GM12878 (cell line): ENCODE data around the gene LDLRAD4. TPM values are rescaled to one million over a fixed set of nuclear protein-coding genes. Genes with fewer than 3 reads are reported as not detected.

Source experiments
- ATAC-seq: fragments of 200-7000 bp; cut with Tn5 transposase; 3 replicates; pipeline ENCODE4 v1.9.1; 2020; ENCODE audit warnings: mild to moderate bottlenecking, moderate library complexity
- BruUV-seq: library from RNA; stranded (reverse); fragments of 400-500 nt; replicated peaks from 2 replicates; lab custom pipeline; 2021; lab: Mats Ljungman, UMichigan
- CTCF ChIA-PET: fragments of 300-600 bp; sonication (Branson Sonifier 250); formaldehyde crosslinking; extraction: SDS; loops from one replicate; lab custom pipeline; 2021; ENCODE audit warnings: inconsistent platforms; lab: Yijun Ruan, JAX
- POLR2A ChIA-PET: fragments of 350-600 bp; formaldehyde crosslinking; extraction: SDS; loops from one replicate; lab custom pipeline; 2021; ENCODE audit warnings: inconsistent platforms; lab: Charles Lee
- RAD21 ChIA-PET: fragments of 300-600 bp; sonication (Branson Sonifier 250); formaldehyde crosslinking; loops from one replicate; lab custom pipeline; 2023; ENCODE audit warnings: antibody characterized with exemption; ENCODE audit not compliant: unreplicated experiment; lab: Charles Lee
- SMC1A ChIA-PET: fragments of 300-600 bp; sonication (Branson Sonifier 250); formaldehyde crosslinking; loops from one replicate; lab custom pipeline; 2023; ENCODE audit not compliant: unreplicated experiment, uncharacterized antibody; lab: Charles Lee
- DNase-seq: peaks from one replicate; pipeline ENCODE4 v3.0.0-alpha.2; 2011; ENCODE audit warnings: low read depth, low spot score
- FAIRE-seq: peaks from 3 replicates; lab custom pipeline; 2011; peaks lifted over from hg19 to GRCh38; lab: Jason Lieb, UNC
- H2AFZ ChIP-seq: 2 replicates; pipeline ENCODE4 v1.6.0; 2011; ENCODE audit warnings: low read depth, low read length, control low read depth; ENCODE audit not compliant: control insufficient read depth
- H3K27ac ChIP-seq: 2 replicates; pipeline ENCODE4 v1.5.1; 2011; ENCODE audit warnings: control low read depth; ENCODE audit not compliant: control insufficient read depth, insufficient read depth
- H3K27me3 ChIP-seq, 2 experiments: replicated peaks in 1 of 2; 2 replicates each; pipeline versions ENCODE4 v1.6.0 to v1.6.1; 2011; ENCODE audit warnings: low read length in 1 of 2; ENCODE audit not compliant: control insufficient read depth in 2 of 2, insufficient read depth in 2 of 2
- H3K36me3 ChIP-seq, 2 experiments: 2 replicates each; pipeline ENCODE4 v1.5.1; 2011; ENCODE audit warnings: low read length in 1 of 2; ENCODE audit not compliant: control insufficient read depth in 2 of 2, insufficient read depth in 2 of 2
- H3K4me1 ChIP-seq: 2 replicates; pipeline ENCODE4 v1.6.1; 2011; ENCODE audit warnings: mild to moderate bottlenecking, low read length, moderate library complexity, mixed read lengths; ENCODE audit not compliant: control insufficient read depth, insufficient read depth
- H3K4me2 ChIP-seq: 2 replicates; pipeline ENCODE4 v1.6.0; 2011; ENCODE audit warnings: control low read depth; ENCODE audit not compliant: control insufficient read depth, insufficient read depth
- H3K4me3 ChIP-seq: fragments of 200-600 bp; sonication (generic); 2 replicates; pipeline ENCODE4 v1.5.1; 2016
- H3K79me2 ChIP-seq: 2 replicates; pipeline ENCODE4 v1.6.0; 2011; ENCODE audit warnings: low read length; ENCODE audit not compliant: control insufficient read depth, insufficient read depth
- H3K9ac ChIP-seq: 2 replicates; pipeline ENCODE4 v1.8.0; 2011; ENCODE audit warnings: low read length, control low read depth, mixed read lengths; ENCODE audit not compliant: control insufficient read depth, insufficient read depth
- H3K9me3 ChIP-seq: replicated peaks from 3 replicates; pipeline ENCODE4 v1.5.1; 2011; ENCODE audit warnings: mild to moderate bottlenecking, low read length; ENCODE audit not compliant: control insufficient read depth, insufficient read depth
- H4K20me1 ChIP-seq: 2 replicates; pipeline ENCODE4 v1.6.0; 2011; ENCODE audit not compliant: control insufficient read depth, insufficient read depth
- ETV6 ChIP-seq, 2 experiments: fragments of 450-650 bp in 1 of 2; IDR thresholded peaks in 1 of 2; conservative IDR thresholded peaks in 1 of 2; 2 replicates each; pipeline ENCODE4 v1.6.1; 2014; ENCODE audit warnings: antibody characterized with exemption in 1 of 2, borderline replicate concordance in 1 of 2, low read depth in 1 of 2, mild to moderate bottlenecking in 1 of 2, moderate library complexity in 1 of 2
- KDM1A ChIP-seq: fragments of 200-600 bp; sonication (generic); IDR thresholded peaks from 2 replicates; pipeline ENCODE4 v1.6.1; 2016; ENCODE audit warnings: borderline replicate concordance
- MYB ChIP-seq: fragments of 150-350 bp; IDR thresholded peaks from 2 replicates; pipeline ENCODE4 v1.6.1; 2014; ENCODE audit warnings: mild to moderate bottlenecking, low read depth, low read length, borderline replicate concordance
- NFYA ChIP-seq: IDR thresholded peaks from 2 replicates; pipeline ENCODE4 v1.6.1; 2011; ENCODE audit warnings: low read depth, mild to moderate bottlenecking, low read length, improper control_type of control experiment, borderline replicate concordance
- NKRF ChIP-seq: fragments of 450-650 bp; conservative IDR thresholded peaks from 2 replicates; pipeline ENCODE4 v1.6.1; 2017; ENCODE audit warnings: mild to moderate bottlenecking, moderate library complexity
- POU2F2 ChIP-seq: IDR thresholded peaks from 3 replicates; pipeline ENCODE4 v1.6.1; 2011; ENCODE audit warnings: low read depth, mild to moderate bottlenecking, low read length, borderline replicate concordance
- SREBF2 ChIP-seq: IDR thresholded peaks from 2 replicates; pipeline ENCODE4 v1.6.1; 2012; ENCODE audit warnings: mild to moderate bottlenecking, low read length
- WGBS: methylation state at CpG from one replicate; pipeline ENCODE4 v1.1.6; 2016; ENCODE audit warnings: low lambda C conversion rate; ENCODE audit not compliant: insufficient replicate concordance, insufficient coverage; ENCODE audit errors: missing lambda C conversion rate; 5-methylcytosine and 5-hydroxymethylcytosine counted together
- in situ Hi-C: fragments of 300-500 bp; cut with MboI; formaldehyde crosslinking; loops from 9 replicates; pipeline ENCODE4 v1.14.3; 2018; ENCODE audit warnings: mixed read lengths
- intact Hi-C: fragments of 100-400 bp; cut with micrococcal nuclease; formaldehyde crosslinking; loops from one replicate; pipeline ENCODE4 v1.14.2; 2022; ENCODE audit not compliant: unreplicated experiment
- polyA plus RNA-seq, 11 experiments: library from polyadenylated mRNA; depleted of rRNA in 4 of 11; unstranded in 6 of 11; stranded (reverse) in 5 of 11; fragments of >200 nt; fragmentation: Nextera tagmentation in 4 of 11; fragmentation: Illumina TruSeq in 1 of 11; extraction: Ambion mirVana in 4 of 11; extraction: Trizol in 1 of 11; gene quantifications; 1 replicate in 1 of 11; 2 replicates in 10 of 11; pipeline versions ENCODE4 v1.2.1 to v1.2.3, GENCODE V29; 2011 to 2016; ENCODE audit warnings: inconsistent platforms in 2 of 11, missing spikeins in 2 of 11, low read depth in 1 of 11
- total RNA-seq, 4 experiments: library from RNA; depleted of rRNA in 3 of 4; stranded (reverse); fragments of >200 nt in 3 of 4; fragmentation: Illumina TruSeq in 1 of 4; extraction: Trizol in 1 of 4; gene quantifications; 2 replicates each; pipeline versions ENCODE4 v1.2.1 to v1.2.3, GENCODE V29; 2013 to 2021

The LDLRAD4 gene
- total and polyA plus RNA-seq, 10 of the 15 experiments (the other 5 are each of a cell fraction or from before 2014, with no cell fraction given), result 2.7 to 16.8 (median 11.2) TPM

DNA sequence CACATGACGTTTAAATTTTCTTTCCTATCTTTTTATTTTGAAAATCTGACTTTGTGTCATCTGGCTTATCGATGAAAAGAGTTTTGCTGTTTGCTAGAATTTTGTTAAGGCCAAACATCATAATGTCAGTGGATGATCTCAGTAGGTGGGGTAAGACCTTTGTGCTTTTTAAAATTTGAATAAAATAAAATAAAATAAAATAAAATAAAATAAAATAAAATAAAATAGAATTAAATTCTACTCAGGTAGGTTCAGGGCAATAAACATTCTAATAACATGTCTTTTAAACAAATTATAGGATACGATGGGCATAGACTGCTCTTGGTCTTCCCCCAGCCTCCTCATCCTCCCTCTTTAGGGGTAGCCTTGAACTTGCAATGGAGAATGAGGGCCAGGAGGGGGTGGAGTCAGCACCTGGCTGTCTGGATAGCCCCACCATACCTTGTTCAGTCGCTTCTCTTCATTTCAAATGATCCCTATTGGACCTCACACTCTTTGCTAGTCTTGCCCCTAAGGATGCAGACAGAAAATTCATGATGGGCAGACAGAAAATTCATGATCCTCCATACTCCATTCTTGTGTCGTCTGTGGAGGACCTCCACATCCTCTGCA is 8.1 kb downstream of the LDLRAD4 start:
- WGBS, result 32% methylated on average over 5 of the region's 5 CpGs
- BruUV-seq, result no TSS peak
- CTCF ChIA-PET, result no interaction called here

More for the DNA sequence above, 8.1 kb downstream of the LDLRAD4 start:
- Histone ChIP-seq H3K4me3 (no peak overlapping the region), H3K4me2 (no peak overlapping the region), H3K79me2 (no peaks in the 10 kb centered on the region), H3K9me3 (no peaks in the 10 kb centered on the region), H3K36me3 (no peaks in the 10 kb centered on the region), H3K9ac (no peak overlapping the region), H4K20me1 (no peaks in the 10 kb centered on the region)
- SMC1A ChIA-PET, result no interaction called here
- in situ Hi-C loops, result no loop called here
- POLR2A ChIA-PET, result no interaction called here
- FAIRE-seq, result no peak
- RAD21 ChIA-PET, result no interaction called here
- TF ChIP-seq POU2F2, result no peak
- TF ChIP-seq SREBF2, result no peak
- TF ChIP-seq ETV6 (conservative IDR thresholded peaks at IDR 0.05 in 1 of 2, IDR thresholded peaks at IDR 0.05 in 1 of 2; ENCODE audit: borderline replicate concordance in 1 of 2, low read depth in 1 of 2), result no peak
- TF ChIP-seq NKRF, result no peak
- TF ChIP-seq KDM1A, result no peak
- no peak for TF ChIP-seq NFYA
- no peak for TF ChIP-seq MYB
- TF ChIP-seq, all 136 proteins: peak for 0
- DNase-seq (no peak), ATAC-seq (no peak)
- Histone ChIP-seq H3K27ac (no peak overlapping the region), H2AFZ (no peak overlapping the region), H3K27me3 (peaks cover 0 to 5% of the 10 kb centered on the region in 2 experiments; a peak in 3 of 4 replicates), H3K4me1 (no peaks in the 10 kb centered on the region)
- intact Hi-C loops, result loop anchor here (10.0 kb wide), 1 partner anchor 48 kb away; no protein-coding TSS in a partner anchor
